HFF-Myc (cell line): Measurements from ENCODE around the gene CCDC134.
A peak's percentile ranks its signal among the peaks of the same experiment; 100 is the strongest.

Experiments used
- DNase-seq: peaks from one replicate; pipeline ENCODE4 v3.0.0-alpha.2; 2011; ENCODE audit warnings: low read depth; ENCODE audit errors: extremely low read depth
- H3K4me3 ChIP-seq: replicated peaks from 2 replicates; pipeline ENCODE4 v1.5.1; 2011; ENCODE audit warnings: low read depth, mild to moderate bottlenecking, control low read depth, low read length
- TF ChIP-seq, protein P1 (sequence below): IDR thresholded peaks from 2 replicates; pipeline ENCODE4 v1.5.1; 2012; ENCODE audit warnings: mild to moderate bottlenecking, low read depth, low read length, control low read depth; ENCODE audit errors: missing control alignments

CCDC134 gene

DNA sequence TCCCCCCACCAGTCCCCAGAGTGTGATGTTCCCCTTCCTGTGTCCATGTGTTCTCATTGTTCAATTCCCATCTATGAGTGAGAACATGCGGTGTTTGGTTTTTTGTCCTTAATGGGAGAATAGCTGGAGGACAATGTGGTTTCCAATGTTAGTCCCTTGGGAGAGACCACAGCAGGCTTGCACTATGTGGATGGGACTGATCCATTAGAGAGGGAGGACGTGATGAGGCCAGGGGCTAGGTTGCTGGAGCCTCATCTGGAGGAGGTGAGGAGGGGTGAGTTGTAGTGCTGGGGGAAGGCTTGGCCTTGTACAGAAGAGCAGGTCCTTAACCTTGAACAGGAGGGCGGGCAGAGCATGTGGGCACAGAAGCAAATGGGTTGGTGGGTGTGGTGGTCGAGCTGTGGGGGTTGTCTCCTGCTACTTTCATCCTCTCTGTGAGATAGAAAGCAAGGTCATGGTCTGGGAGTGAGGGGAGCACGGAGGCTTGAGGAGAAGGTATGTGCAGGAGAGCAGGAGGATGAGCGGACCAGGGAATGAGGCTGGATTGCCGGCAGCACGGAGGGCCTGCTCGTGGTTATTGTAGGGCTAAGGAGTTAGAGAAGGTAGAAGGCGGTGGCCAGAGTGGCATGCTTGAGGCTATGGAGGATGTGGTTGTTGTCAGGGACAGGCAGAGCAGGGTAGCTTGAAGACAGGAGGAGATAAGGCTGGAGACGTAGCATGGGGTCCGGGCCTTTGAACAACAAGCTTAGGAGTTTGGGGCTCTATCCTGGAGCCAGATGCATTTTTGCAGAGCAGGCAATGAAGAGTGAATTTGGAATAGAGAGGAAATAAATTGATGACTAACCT, 21.2 kb downstream of the CCDC134 start:
- TF ChIP-seq, protein P1, sequence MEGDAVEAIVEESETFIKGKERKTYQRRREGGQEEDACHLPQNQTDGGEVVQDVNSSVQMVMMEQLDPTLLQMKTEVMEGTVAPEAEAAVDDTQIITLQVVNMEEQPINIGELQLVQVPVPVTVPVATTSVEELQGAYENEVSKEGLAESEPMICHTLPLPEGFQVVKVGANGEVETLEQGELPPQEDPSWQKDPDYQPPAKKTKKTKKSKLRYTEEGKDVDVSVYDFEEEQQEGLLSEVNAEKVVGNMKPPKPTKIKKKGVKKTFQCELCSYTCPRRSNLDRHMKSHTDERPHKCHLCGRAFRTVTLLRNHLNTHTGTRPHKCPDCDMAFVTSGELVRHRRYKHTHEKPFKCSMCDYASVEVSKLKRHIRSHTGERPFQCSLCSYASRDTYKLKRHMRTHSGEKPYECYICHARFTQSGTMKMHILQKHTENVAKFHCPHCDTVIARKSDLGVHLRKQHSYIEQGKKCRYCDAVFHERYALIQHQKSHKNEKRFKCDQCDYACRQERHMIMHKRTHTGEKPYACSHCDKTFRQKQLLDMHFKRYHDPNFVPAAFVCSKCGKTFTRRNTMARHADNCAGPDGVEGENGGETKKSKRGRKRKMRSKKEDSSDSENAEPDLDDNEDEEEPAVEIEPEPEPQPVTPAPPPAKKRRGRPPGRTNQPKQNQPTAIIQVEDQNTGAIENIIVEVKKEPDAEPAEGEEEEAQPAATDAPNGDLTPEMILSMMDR, result no peak
- DNase-seq, result no peak
- no peak overlapping the region for H3K4me3 ChIP-seq

DNA sequence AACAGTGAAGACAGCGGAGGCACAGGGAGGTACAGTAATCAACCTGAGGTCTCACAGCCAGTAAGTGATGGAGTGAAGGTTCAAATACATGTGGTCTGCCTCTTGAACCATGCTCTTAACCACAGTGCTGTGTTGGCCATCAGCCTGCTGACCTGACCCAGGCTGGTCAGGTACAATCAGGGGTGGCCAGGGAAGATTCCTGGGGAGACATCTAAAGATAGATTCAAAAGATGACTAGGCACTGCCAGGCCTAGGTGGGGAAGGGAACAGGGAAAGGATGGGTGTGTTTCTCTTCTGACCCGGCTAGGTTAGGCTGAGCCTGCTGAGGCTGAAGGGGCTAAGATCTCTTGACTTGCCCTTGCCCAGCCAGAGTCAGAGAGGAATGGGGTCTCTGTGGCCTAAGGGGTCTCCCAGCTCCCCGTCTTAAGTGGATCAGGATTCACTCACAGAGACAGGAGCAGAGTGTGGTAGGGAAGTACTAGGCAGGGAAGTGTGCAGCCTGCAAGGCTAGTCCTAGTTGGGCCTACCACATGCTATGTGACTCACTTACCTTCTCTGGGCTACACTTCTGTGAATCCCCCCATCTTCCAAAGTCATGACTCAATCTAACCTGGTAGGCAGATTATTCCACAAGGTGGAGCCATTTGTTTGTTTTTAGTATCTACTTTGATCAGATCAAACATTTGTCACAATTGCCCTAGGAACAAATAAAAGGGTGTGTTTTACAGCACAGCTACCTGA, 22.0 kb downstream of the CCDC134 start:
- TF ChIP-seq, protein P1, result peak; percentile 45
- no peak overlapping the region for H3K4me3 ChIP-seq
- DNase-seq, result peak; percentile 52

DNA sequence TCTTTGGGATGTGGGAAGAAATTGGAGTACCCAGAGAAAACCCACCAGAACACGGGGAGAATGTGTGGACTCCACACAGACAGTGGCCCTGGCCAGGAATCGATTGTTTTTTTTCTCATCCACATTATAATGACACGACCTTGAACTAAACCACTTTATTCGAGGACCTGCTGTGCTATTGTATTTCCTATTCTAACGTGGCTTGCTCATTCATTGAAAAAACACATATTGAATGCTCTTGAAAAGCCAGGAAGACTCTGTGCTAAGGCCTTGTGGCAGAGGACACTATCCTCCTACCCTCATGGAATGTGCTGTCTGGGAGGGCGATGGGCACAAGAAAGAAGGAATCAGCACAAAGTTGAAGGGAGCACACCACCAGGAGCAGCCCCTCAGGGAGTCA, 23.3 kb downstream of the CCDC134 start:
- no peak for DNase-seq
- TF ChIP-seq, protein P1, result no peak
- no peak overlapping the region for H3K4me3 ChIP-seq

DNA sequence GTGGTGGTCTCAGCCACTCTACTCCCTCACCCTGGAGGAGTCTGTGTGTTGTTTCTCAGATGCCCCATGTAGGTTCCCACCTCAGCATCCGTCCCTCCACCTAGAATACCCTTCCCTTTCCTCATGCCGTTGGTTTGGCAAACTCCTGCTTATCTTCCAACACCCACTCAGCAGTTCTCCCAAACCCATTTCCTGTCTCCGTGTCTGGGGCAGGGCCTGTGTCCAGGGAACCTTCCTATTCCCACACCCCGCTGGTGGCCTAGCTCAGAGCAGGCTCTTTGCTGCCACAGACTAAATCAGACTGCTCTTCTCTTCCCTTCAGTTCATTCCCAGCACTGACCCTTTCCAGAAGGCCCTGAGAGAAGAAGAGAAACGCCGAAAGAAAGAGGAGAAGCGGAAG, 24.9 kb downstream of the CCDC134 start:
- H3K4me3 ChIP-seq, result no peak overlapping the region
- TF ChIP-seq, protein P1, result no peak
- DNase-seq, result no peak

DNA sequence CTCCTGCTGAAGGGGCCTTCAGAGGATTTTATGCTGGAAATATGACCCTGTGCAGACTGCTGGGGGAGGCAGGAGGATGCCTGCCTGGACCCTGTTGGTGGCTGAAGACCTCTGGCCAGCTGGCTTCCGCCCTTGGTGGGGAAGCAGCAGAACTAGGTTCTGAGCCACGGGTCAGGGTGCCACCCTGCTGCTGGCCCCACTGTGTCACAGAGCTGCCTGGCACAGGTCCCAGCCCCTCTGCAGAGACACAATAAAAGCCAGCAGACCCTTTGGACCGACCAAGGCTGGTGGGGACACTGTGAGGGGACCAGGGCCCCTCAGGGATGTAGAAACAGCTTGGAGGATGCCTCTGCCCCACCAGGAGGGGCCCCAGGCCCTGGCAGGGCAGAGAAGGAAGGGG, 25.5 kb downstream of the CCDC134 start:
- H3K4me3 ChIP-seq, result no peak overlapping the region
- DNase-seq, result no peak
- TF ChIP-seq, protein P1, result no peak

DNA sequence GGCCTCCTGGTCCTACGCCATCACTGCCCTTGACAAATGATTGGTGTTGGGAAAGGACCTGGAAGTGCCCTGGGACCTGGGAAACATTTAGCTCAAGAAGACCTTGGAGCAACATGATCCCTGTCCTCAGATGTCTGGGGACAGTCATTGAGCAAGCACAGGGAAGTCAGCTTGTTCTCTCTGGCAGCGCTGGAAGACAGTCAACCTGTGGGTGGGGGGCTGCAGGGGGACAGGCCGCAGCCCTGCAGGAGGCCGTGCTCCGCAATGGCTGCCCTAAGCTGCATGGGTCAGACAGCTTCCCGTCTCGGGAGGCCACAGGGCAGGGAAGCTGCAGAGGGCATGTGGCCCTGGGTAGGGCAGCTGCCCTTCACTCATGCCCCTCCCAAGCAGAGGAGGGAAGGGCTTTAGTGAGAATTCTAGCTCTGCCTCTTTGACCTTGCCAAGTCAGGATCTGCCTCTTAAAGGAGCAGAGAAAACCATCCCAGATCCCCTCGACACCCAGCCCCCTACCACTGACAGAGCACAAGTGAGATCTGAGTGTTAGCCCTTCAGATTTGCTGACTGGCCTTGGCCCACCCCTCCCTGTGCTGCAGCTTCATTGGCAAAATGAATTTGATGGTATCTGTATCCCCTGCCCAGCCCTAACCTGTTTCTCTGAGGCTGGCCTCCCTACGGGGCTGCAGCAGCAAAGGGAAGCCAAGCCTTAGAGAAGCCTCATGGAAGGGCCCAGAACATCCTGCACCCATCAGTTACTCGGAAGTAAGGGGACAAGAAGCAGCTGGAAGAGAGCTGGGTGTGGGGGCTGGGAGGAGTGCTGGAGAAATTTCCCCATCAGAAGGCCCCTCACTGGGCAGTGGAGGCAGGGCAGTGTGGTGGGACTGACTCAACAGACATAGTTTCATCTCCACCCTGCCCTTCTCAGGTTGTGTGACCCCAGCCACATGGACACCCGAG, 26.2 kb downstream of the CCDC134 start:
- no peak for DNase-seq
- H3K4me3 ChIP-seq, result no peak overlapping the region
- TF ChIP-seq, protein P1, result no peak
